GM19035 (cell line): ENCODE measurements around the gene KCNK10.

Experiments
- ATAC-seq: cut with Tn5 transposase; IDR thresholded peaks from one replicate; pipeline ENCODE4 v1.9.1; 2021; ENCODE audit not compliant: unreplicated experiment

The KCNK10 gene

DNA sequence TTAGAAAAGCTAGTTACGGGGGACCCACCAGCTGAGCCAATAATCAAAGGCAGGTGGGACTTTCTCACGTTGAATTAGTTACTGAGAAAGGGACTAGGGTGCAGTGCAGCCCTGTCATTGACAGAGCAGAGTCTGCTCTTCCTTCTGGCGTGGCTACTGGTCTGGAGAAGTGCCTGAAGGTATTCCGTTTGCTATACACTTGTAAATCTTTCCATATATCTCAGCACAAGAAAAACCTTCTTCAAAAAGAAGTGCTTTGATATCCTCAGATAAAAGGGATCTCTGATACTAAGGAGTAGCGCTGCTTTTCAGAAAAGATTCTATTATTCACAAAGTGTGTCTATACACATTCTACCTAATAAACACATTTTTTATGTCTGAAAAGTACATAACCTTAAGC lies 91.5 kb downstream of the KCNK10 start:
- ATAC-seq, result no peak

DNA sequence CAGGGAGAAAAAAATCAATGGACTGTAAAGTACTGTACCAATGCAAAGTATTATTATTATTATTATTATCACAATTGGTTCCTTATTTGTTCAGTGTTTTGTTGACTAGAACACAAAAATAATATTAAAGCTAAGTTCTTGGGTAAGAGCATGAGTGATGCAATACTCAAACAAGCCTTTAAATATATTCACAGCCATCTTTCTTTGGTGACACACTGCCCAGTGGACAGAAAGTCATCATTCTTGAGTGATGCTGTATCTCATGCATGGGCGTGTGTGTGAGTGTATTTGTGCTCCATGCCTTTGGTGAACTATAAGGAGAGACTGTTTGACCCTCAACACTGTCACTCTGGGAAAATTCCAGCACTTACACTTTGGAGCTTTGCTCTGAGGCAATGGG lies 93.6 kb downstream of the KCNK10 start:
- no peak for ATAC-seq

DNA sequence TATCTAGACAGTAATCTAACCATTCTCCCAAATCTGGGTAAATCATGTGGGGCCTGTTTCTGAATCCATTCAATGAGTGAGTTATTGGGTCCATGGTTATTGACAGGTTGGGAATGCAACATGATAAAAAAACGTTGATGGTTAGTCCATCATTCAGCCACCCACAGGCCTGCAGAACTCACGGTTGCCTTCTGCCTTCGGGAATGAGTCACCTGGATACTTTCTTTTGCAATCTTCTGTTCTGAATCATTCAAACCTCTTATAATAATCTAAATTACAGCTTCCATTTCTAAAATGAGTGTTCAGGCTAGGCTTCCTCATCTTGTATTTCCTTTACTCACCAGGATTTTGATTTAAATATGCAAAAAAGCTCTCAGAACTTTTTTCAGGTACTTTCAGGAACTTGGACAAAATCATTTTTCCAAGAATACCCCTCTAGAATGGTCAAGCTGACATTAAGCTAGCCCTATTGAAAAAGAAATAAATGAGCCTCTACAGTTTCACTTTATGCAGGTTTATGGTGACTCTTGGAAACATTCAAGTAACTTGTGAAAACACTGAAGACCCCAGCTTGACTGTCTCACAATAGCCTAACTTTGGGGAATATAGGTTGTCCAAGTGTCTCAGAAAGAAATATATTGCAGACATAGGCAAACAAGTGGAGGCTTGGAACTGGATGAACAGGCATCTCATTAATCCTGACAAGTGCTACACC lies 94.4 kb downstream of the KCNK10 start:
- no peak for ATAC-seq

DNA sequence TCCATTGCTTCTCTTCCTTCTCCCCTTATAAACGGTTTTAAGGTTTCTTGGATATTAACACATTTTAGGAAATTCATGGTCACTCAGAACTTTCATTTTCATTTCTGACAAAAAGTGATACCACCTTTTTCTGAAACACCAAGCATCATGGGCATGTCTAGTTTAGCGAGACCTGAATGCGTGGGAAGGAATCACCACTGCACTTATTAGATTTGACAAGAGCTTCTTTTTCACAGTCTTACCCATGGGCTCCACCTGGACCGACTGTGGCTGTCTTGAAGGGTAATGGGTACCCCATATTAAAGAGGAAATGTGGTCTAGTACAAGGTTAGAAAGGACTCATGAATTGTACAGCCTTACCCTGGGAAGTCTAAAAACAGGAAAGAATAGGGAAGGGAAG lies 95.4 kb downstream of the KCNK10 start:
- ATAC-seq, result peak; percentile 62

GRCh38 chr14:88225721-88226120 lies 97.3 kb downstream of the KCNK10 start:
- no peak for ATAC-seq

DNA sequence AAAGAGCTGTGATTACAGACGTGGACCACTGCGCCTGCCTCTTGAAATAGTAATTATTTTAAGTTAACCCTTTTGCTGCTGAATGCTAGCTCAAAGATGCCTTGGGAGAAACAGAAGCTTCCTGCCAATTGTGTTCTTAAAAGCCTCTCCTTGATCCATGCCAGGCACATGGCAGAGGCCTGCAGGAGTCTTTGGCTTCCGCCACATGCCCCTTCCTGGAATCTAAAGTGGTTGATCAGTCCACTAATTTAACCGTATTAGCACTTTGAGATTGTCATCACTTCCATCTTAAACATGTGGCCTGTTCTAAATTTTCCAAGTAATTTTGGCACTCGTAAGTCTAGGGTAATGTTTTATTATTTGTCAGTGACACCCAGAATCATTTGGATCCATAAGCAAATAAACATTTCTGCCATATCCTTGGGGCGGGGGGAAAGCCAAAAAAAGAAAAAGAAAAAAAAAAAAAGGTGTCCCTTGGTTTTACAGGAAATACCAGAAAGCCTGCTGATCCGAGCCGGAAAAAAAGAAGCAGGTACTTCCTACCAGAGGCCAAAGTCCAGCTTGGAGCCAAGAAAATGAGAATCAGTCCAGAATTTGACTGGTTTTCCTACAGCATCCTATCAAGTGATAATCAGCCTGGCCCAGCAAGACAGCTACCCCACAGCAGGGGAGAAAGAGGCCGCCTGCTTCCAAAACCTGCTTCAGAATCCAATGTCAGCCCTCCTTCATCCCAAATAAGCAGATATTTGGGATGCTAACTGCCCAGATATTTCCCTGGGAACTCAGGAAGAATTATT lies 104.8 kb downstream of the KCNK10 start:
- ATAC-seq, result no peak

DNA sequence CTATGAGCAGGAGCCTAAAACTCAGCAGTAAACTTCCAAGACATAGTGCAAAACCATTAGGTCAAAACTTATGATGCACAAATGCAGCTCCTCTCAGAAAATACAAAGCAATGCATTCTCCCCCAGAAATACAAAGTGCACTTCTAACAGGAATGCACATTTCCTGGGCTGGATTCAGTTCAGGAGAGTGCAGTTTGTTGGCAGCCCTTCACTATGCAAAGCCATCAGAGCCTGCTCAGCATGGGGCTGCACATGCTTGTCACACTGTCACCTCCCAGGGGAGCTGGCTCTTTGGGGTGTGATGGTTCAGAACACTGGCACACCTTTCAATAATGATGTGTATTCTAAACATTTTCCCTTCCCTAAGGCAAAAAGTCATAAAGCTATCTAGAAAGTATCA lies 110.4 kb downstream of the KCNK10 start:
- no peak for ATAC-seq

- ATAC-seq, result no peak
Observed at GRCh38 chr14:88210426-88210825, 112.6 kb downstream of the KCNK10 start.

- peak; percentile 80 for ATAC-seq
Observed at GRCh38 chr14:88209273-88209672, 113.8 kb downstream of the KCNK10 start.

- ATAC-seq, result peak; percentile 38
Observed at GRCh38 chr14:88208858-88209257, 114.2 kb downstream of the KCNK10 start.

GRCh38 chr14:88204221-88204620 lies 118.8 kb downstream of the KCNK10 start:
- ATAC-seq, result no peak

DNA sequence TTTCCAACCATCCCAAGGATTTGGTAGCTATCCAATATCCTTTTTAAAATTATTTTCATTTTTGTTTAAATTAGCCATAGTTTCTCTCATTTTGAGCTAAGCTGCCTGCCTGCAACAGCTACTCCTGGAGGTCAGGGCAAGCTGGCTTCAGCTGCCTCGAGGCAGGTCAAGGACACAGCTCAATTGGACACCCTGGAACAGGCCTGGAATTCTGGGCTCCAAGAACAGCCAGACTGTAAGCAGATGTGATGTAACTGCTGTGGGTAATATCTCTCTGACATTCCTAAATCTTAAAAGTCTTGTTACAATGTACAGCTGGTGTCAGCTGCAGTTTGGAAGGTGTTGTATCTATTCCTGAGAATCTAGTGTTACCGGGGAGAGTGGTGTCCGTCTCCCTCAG lies 119.8 kb downstream of the KCNK10 start:
- no peak for ATAC-seq

DNA sequence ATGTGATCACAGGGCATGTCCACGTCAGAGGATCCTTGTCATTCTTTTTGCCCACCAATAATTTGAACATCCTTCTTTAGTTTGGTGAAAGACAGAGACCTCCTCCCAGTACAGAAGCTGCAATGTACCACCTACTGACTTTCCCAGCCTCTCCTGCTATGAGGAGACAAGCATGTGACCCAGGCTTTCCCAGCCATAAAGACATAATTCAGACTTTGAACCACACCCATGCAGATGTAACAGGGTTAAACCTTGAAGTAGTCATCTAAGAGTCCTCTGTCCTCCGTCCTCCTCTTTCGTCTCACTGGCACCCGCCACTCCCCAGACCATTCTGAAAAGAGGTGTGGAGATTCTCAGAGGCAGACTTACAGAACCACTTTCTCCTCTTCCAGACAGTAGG lies 120.8 kb downstream of the KCNK10 start:
- ATAC-seq, result no peak

- ATAC-seq, result no peak
Observed at GRCh38 chr14:88201851-88202250, 121.2 kb downstream of the KCNK10 start.

- ATAC-seq, result no peak
Observed at GRCh38 chr14:88199882-88200281, 123.2 kb downstream of the KCNK10 start.

- no peak for ATAC-seq
Observed at GRCh38 chr14:88198446-88198845, 124.6 kb downstream of the KCNK10 start.

DNA sequence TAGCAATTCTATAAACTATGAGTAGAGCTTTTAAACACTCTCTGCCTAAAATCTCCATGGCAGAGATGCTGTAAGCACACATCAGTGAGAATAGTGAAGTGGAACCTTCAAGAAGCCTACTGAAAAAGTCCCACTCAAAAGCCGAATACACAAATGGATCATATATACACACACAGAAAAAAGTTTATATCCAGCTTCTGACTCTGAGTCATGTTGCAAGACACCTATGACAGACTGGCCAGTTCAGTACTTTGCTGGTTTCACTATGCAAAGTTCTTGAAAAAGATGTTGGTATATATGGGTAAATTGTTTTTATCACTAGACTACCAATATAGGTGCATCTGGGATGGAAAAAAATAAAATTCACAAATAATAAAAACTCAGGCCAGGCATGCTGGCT lies 126.1 kb downstream of the KCNK10 start:
- peak; percentile 91 for ATAC-seq

- no peak for ATAC-seq
Observed at GRCh38 chr14:88196116-88196890, 126.8 kb downstream of the KCNK10 start.

DNA sequence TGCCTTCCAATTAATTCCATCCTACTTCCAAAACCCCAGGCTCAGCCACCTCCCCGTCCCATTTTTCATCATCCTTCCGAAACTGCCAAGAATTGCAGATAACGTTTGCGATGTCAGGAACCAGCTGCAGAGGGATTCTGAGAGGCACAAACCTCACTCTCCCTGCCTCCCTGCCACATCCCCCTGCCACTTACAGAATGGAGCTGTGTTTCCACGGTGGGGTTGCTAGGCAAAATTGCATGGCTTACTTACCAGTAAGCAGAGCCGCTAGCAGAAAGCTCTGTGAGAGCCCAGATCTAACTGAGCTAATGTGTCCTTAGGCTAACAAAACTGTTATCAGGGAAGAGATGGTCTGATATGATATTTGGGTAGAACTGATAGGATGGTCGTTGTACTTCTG lies 127.4 kb downstream of the KCNK10 start:
- ATAC-seq, result no peak

- ATAC-seq, result no peak
Observed at GRCh38 chr14:88194531-88194930, 128.5 kb downstream of the KCNK10 start.

- ATAC-seq, result no peak
Observed at GRCh38 chr14:88191605-88192004, 131.5 kb downstream of the KCNK10 start.
